H9 (cell line): Measurements from ENCODE around the gene RPS23. TPM values are rescaled to one million over a fixed set of nuclear protein-coding genes. Genes with fewer than 3 reads are reported as not detected.

ENCODE experiments used
- DNase-seq: peaks from one replicate; pipeline ENCODE4 v3.0.0-alpha.2; 2017
- H2AFZ ChIP-seq: one replicate; pipeline ENCODE4 v1.6.1; 2013; ENCODE audit warnings: mild to moderate bottlenecking, low read length, control low read depth, moderate library complexity
- H2AK5ac ChIP-seq: 2 replicates; pipeline ENCODE4 v1.6.1; 2013; ENCODE audit warnings: low read length, control low read depth, mixed read lengths; ENCODE audit not compliant: insufficient read length
- H2BK120ac ChIP-seq: one replicate; pipeline ENCODE4 v1.6.1; 2013; ENCODE audit warnings: low read depth, mild to moderate bottlenecking, low read length, control low read depth, inconsistent platforms; ENCODE audit not compliant: poor library complexity, severe bottlenecking
- H2BK12ac ChIP-seq: 2 replicates; pipeline ENCODE4 v1.6.1; 2013; ENCODE audit warnings: low read length, control low read depth, mixed read lengths, low read depth; ENCODE audit not compliant: insufficient read length
- H2BK15ac ChIP-seq: 2 replicates; pipeline ENCODE4 v1.6.1; 2013; ENCODE audit warnings: low read depth, low read length, control low read depth
- H2BK20ac ChIP-seq: one replicate; pipeline ENCODE4 v1.6.1; 2013; ENCODE audit warnings: low read depth, mild to moderate bottlenecking, low read length, control low read depth, inconsistent platforms; ENCODE audit not compliant: poor library complexity, severe bottlenecking
- H2BK5ac ChIP-seq: 2 replicates; pipeline ENCODE4 v1.6.1; 2013; ENCODE audit warnings: low read length, control low read depth, mixed read lengths; ENCODE audit not compliant: insufficient read length
- H3K14ac ChIP-seq: 2 replicates; pipeline ENCODE4 v1.6.1; 2013; ENCODE audit warnings: low read length, control low read depth; ENCODE audit not compliant: insufficient read depth
- H3K18ac ChIP-seq: 2 replicates; pipeline ENCODE4 v1.6.1; 2013; ENCODE audit warnings: low read depth, mild to moderate bottlenecking, mixed read lengths, low read length, control low read depth; ENCODE audit not compliant: insufficient read length
- H3K23ac ChIP-seq: 2 replicates; pipeline ENCODE4 v1.6.1; 2013; ENCODE audit warnings: low read length, control low read depth, mixed read lengths, low read depth; ENCODE audit not compliant: insufficient read length
- H3K23me2 ChIP-seq: 2 replicates; pipeline ENCODE4 v1.6.1; 2013; ENCODE audit warnings: low read depth, mild to moderate bottlenecking, mixed read lengths, low read length, control low read depth; ENCODE audit not compliant: insufficient read length, poor library complexity, severe bottlenecking
- H3K27ac ChIP-seq: 2 replicates; pipeline ENCODE4 v1.5.1; 2013; ENCODE audit warnings: low read length, control low read depth, mixed read lengths, low read depth; ENCODE audit not compliant: insufficient read length
- H3K27me3 ChIP-seq: 2 replicates; pipeline ENCODE4 v1.6.1; 2013; ENCODE audit warnings: low read length, control low read depth, inconsistent platforms; ENCODE audit not compliant: insufficient read depth
- H3K4ac ChIP-seq: 2 replicates; pipeline ENCODE4 v1.6.1; 2013; ENCODE audit warnings: low read depth, mild to moderate bottlenecking, control low read depth, inconsistent platforms, low read length, moderate library complexity
- H3K4me1 ChIP-seq: 2 replicates; pipeline ENCODE4 v1.6.1; 2013; ENCODE audit warnings: low read length, control low read depth, inconsistent platforms; ENCODE audit not compliant: insufficient read depth
- H3K4me2 ChIP-seq: 2 replicates; pipeline ENCODE4 v1.6.1; 2013; ENCODE audit warnings: low read length, control low read depth, mixed read lengths; ENCODE audit not compliant: insufficient read length, insufficient read depth
- H3K56ac ChIP-seq: 2 replicates; pipeline ENCODE4 v1.6.1; 2013; ENCODE audit warnings: low read depth, mild to moderate bottlenecking, mixed read lengths, low read length, control low read depth; ENCODE audit not compliant: insufficient read length
- H3K79me1 ChIP-seq: 2 replicates; pipeline ENCODE4 v1.6.1; 2013; ENCODE audit warnings: low read depth, mild to moderate bottlenecking, moderate library complexity, low read length, control low read depth, inconsistent platforms; ENCODE audit not compliant: insufficient read depth, poor library complexity, severe bottlenecking
- H3K79me2 ChIP-seq: 2 replicates; pipeline ENCODE4 v1.6.1; 2013; ENCODE audit warnings: low read length, control low read depth, inconsistent platforms; ENCODE audit not compliant: insufficient read depth
- H3K9ac ChIP-seq: 2 replicates; pipeline ENCODE4 v1.6.1; 2013; ENCODE audit warnings: low read length, control low read depth, mixed read lengths; ENCODE audit not compliant: insufficient read length; ENCODE audit errors: extremely low read depth
- H3K9me3 ChIP-seq: one replicate; pipeline ENCODE4 v1.6.1; 2013; ENCODE audit warnings: low read depth, low read length, inconsistent platforms; ENCODE audit not compliant: control insufficient read depth
- H3T11ph ChIP-seq: one replicate; pipeline ENCODE4 v1.6.1; 2013; ENCODE audit warnings: mild to moderate bottlenecking, low read length, control low read depth, inconsistent platforms
- H4K20me1 ChIP-seq: one replicate; pipeline ENCODE4 v1.6.1; 2013; ENCODE audit not compliant: control insufficient read depth, insufficient read length, insufficient read depth
- H4K5ac ChIP-seq: 2 replicates; pipeline ENCODE4 v1.6.1; 2013; ENCODE audit warnings: low read depth, mild to moderate bottlenecking, mixed read lengths, low read length, control low read depth; ENCODE audit not compliant: insufficient read length
- H4K8ac ChIP-seq: replicated peaks from 2 replicates; pipeline ENCODE4 v1.6.1; 2013; ENCODE audit warnings: low read length, control low read depth, mixed read lengths, low read depth; ENCODE audit not compliant: insufficient read length
- H4K91ac ChIP-seq: 2 replicates; pipeline ENCODE4 v1.6.1; 2013; ENCODE audit warnings: low read depth, mild to moderate bottlenecking, moderate library complexity, mixed read lengths, low read length, control low read depth; ENCODE audit not compliant: insufficient read length
- H3K27ac Mint-ChIP-seq, 3 experiments: 2 replicates in 2 of 3; 3 replicates in 1 of 3; pipeline ENCODE4 v1.8.0; 2020 to 2021; ENCODE audit warnings: mixed read lengths in 3 of 3, mild to moderate bottlenecking in 1 of 3, moderate library complexity in 1 of 3
- H3K27me3 Mint-ChIP-seq: 2 replicates; pipeline ENCODE4 v1.8.0; 2021; ENCODE audit warnings: low read depth, mild to moderate bottlenecking, moderate library complexity, mixed read lengths
- H3K36me3 Mint-ChIP-seq, 3 experiments: 2 replicates in 2 of 3; 3 replicates in 1 of 3; pipeline ENCODE4 v1.8.0; 2020 to 2021; ENCODE audit warnings: low read depth in 3 of 3, mixed read lengths in 3 of 3; ENCODE audit not compliant: insufficient read depth in 1 of 3
- H3K4me1 Mint-ChIP-seq, 2 experiments: 2 replicates each; pipeline ENCODE4 v1.8.0; 2020; ENCODE audit warnings: mixed read lengths in 2 of 2
- H3K4me3 Mint-ChIP-seq, 2 experiments: 2 replicates in 1 of 2; 3 replicates in 1 of 2; pipeline ENCODE4 v1.8.0; 2020 to 2021; ENCODE audit warnings: mild to moderate bottlenecking in 2 of 2, mixed read lengths in 2 of 2, moderate library complexity in 1 of 2
- H3K9me3 Mint-ChIP-seq, 2 experiments: 2 replicates in 1 of 2; 3 replicates in 1 of 2; pipeline ENCODE4 v1.8.0; 2020; ENCODE audit warnings: mild to moderate bottlenecking in 2 of 2, mixed read lengths in 2 of 2, moderate library complexity in 1 of 2
- WGBS: extraction: QIAGEN DNeasy Blood & Tissue Kit; methylation state at CpG from one replicate; pipeline ENCODE4 v1.1.7; 2013; ENCODE audit warnings: missing lambda C conversion rate, low lambda C conversion rate, mixed read lengths; ENCODE audit not compliant: insufficient read length; ENCODE audit errors: extremely low coverage; 5-methylcytosine and 5-hydroxymethylcytosine counted together
- total RNA-seq: library from RNA; stranded (reverse); gene quantifications from 2 replicates; pipeline ENCODE4 v1.2.1, GENCODE V29; 2021
- TF ChIP-seq, protein P1 (sequence below): fragments of 200-600 bp; sonication (generic); conservative IDR thresholded peaks from 3 replicates; pipeline ENCODE4 v1.8.0; 2021; ENCODE audit warnings: antibody characterized with exemption, mild to moderate bottlenecking

Gene RPS23
- total RNA-seq, 1 experiment from 2014 or later, result 2,916 TPM

GRCh38 chr5:82234885-82235284, 43.3 kb downstream of the RPS23 start:
- Histone ChIP-seq H3K23me2 (no peaks in the 10 kb centered on the region), H2BK5ac (no peak overlapping the region), H3K79me1 (no peaks in the 10 kb centered on the region), H4K5ac (no peak overlapping the region), H3K27ac (no peak overlapping the region), H3K56ac (no peak overlapping the region), H2BK12ac (no peak overlapping the region), H3K4ac (no peak overlapping the region), H3K14ac (no peak overlapping the region), H4K8ac (no peak overlapping the region), H2AFZ (no peak overlapping the region), H3K9me3 (no peaks in the 10 kb centered on the region), H3K23ac (no peak overlapping the region), H3K27me3 (no peaks in the 10 kb centered on the region), H2BK20ac (no peak overlapping the region), H2BK15ac (no peak overlapping the region), H3K79me2 (no peaks in the 10 kb centered on the region), H2AK5ac (no peak overlapping the region), H3K18ac (no peak overlapping the region), H3K4me2 (no peak overlapping the region), H3K4me1 (no peaks in the 10 kb centered on the region), H4K20me1 (no peaks in the 10 kb centered on the region), H2BK120ac (no peak overlapping the region), H3T11ph (no peak overlapping the region), H3K9ac (no peak overlapping the region), H4K91ac (no peak overlapping the region)
- Mint-ChIP-seq H3K9me3 (no peaks in the 10 kb centered on the region), H3K27me3 (no peaks in the 10 kb centered on the region), H3K36me3 (no peaks in the 10 kb centered on the region), H3K4me1 (no peaks in the 10 kb centered on the region), H3K4me3 (no peak overlapping the region), H3K27ac (no peak overlapping the region)
- DNase-seq, result no peak
- no CpG with 5 or more reads among the region's 5 CpGs for WGBS
- TF ChIP-seq, protein P1, sequence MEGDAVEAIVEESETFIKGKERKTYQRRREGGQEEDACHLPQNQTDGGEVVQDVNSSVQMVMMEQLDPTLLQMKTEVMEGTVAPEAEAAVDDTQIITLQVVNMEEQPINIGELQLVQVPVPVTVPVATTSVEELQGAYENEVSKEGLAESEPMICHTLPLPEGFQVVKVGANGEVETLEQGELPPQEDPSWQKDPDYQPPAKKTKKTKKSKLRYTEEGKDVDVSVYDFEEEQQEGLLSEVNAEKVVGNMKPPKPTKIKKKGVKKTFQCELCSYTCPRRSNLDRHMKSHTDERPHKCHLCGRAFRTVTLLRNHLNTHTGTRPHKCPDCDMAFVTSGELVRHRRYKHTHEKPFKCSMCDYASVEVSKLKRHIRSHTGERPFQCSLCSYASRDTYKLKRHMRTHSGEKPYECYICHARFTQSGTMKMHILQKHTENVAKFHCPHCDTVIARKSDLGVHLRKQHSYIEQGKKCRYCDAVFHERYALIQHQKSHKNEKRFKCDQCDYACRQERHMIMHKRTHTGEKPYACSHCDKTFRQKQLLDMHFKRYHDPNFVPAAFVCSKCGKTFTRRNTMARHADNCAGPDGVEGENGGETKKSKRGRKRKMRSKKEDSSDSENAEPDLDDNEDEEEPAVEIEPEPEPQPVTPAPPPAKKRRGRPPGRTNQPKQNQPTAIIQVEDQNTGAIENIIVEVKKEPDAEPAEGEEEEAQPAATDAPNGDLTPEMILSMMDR, result no peak
